ENCODE measurements around the gene SP9. TPM values are rescaled to one million over a fixed set of nuclear protein-coding genes. Genes with fewer than 3 reads are reported as not detected.
A peak's percentile ranks its signal among the peaks of the same experiment; 100 is the strongest.

SP9 gene
- total RNA-seq, 1 experiment from 2014 or later: not detected

GRCh38 chr2:174333017-174333371 lies 1.8 kb upstream of the SP9 start:
- no peak overlapping the region for H3T11ph ChIP-seq (ENCODE audit: low read length)
- H3K9ac ChIP-seq (ENCODE audit: extremely low read depth, insufficient read length, low read length): no peak overlapping the region
- H4K91ac ChIP-seq (ENCODE audit: insufficient read length, low read depth, low read length): no peak overlapping the region
- no peak overlapping the region for H2AFZ ChIP-seq (ENCODE audit: low read length)
- no peak overlapping the region for H3K23ac ChIP-seq (ENCODE audit: insufficient read length, low read depth, low read length)
- H3K27me3 ChIP-seq (ENCODE audit: insufficient read depth, low read length): peaks cover 85% of the 10 kb centered on the region
- H3K27ac ChIP-seq (ENCODE audit: insufficient read length, low read depth, low read length): no peak overlapping the region
- H3K36me3 Mint-ChIP-seq (ENCODE audit: insufficient read depth in 1 of 3, low read depth in 3 of 3): peaks cover 0 to 3% (median 0%) of the 10 kb centered on the region in 3 experiments; a peak in 1 of 7 replicates
- no peak overlapping the region for H2AK5ac ChIP-seq (ENCODE audit: insufficient read length, low read length)
- H3K9me3 Mint-ChIP-seq: peaks cover 0 to 13% of the 10 kb centered on the region in 2 experiments; a peak in 1 of 5 replicates
- peaks cover 98% of the 10 kb centered on the region for H3K27me3 Mint-ChIP-seq (ENCODE audit: low read depth)
- no CpG with 5 or more reads among the region's 15 CpGs for WGBS (ENCODE audit: extremely low coverage, insufficient read length, low lambda C conversion rate)
- H3K14ac ChIP-seq (ENCODE audit: insufficient read depth, low read length): no peak overlapping the region
- no peak for DNase-seq
- no peak overlapping the region for H2BK120ac ChIP-seq (ENCODE audit: low read depth, low read length, poor library complexity, severe bottlenecking)
- H3K9me3 ChIP-seq (ENCODE audit: control insufficient read depth, low read depth, low read length): no peaks in the 10 kb centered on the region
- no peaks in the 10 kb centered on the region; the same call in 1 of the 2 replicates for H3K4me1 ChIP-seq (ENCODE audit: insufficient read depth, low read length)
- no peak overlapping the region for H2BK5ac ChIP-seq (ENCODE audit: insufficient read length, low read length)
- H3K4ac ChIP-seq (ENCODE audit: low read depth, low read length): no peak overlapping the region
- no peak overlapping the region for H2BK12ac ChIP-seq (ENCODE audit: insufficient read length, low read depth, low read length)
- no peak overlapping the region for H2BK20ac ChIP-seq (ENCODE audit: low read depth, low read length, poor library complexity, severe bottlenecking)
- H3K4me3 Mint-ChIP-seq: peak overlapping the region; percentile 12 to 76; a peak in 4 of 5 replicates
- no peak overlapping the region for H3K56ac ChIP-seq (ENCODE audit: insufficient read length, low read depth, low read length)
- TF ChIP-seq CTCF (conservative IDR thresholded peaks at IDR 0.05): no peak
- H4K20me1 ChIP-seq (ENCODE audit: control insufficient read depth, insufficient read depth, insufficient read length): no peaks in the 10 kb centered on the region
- H3K79me2 ChIP-seq (ENCODE audit: insufficient read depth, low read length): no peaks in the 10 kb centered on the region
- H2BK15ac ChIP-seq (ENCODE audit: low read depth, low read length): no peak overlapping the region
- peak overlapping the region; percentile 60 for H3K4me2 ChIP-seq (ENCODE audit: insufficient read depth, insufficient read length, low read length)
- peaks cover 29% of the 10 kb centered on the region for H3K23me2 ChIP-seq (ENCODE audit: insufficient read length, low read depth, low read length, poor library complexity, severe bottlenecking)
- no peaks in the 10 kb centered on the region for H3K79me1 ChIP-seq (ENCODE audit: insufficient read depth, low read depth, low read length, poor library complexity, severe bottlenecking)
- no peak overlapping the region for H4K8ac ChIP-seq (replicated peaks; ENCODE audit: insufficient read length, low read depth, low read length)
- H4K5ac ChIP-seq (ENCODE audit: insufficient read length, low read depth, low read length): no peak overlapping the region
- H3K18ac ChIP-seq (ENCODE audit: insufficient read length, low read depth, low read length): no peak overlapping the region
- H3K4me1 Mint-ChIP-seq: peaks cover 50 to 61% of the 10 kb centered on the region in 2 experiments
- no peak overlapping the region for H3K27ac Mint-ChIP-seq
